SK-N-SH (cell line): ENCODE results near the gene CLCN6. TPM values are rescaled to one million over a fixed set of nuclear protein-coding genes. Genes with fewer than 3 reads are reported as not detected.

Experiments
- CTCF ChIA-PET: fragments of 300-600, 350-600 bp; formaldehyde crosslinking; extraction: SDS; loops from one replicate; lab custom pipeline; 2021; lab: Yijun Ruan, JAX
- POLR2A ChIA-PET: fragments of 350-600 bp; sonication (Branson Sonifier 250); formaldehyde crosslinking; extraction: SDS; loops from one replicate; lab custom pipeline; 2020; ENCODE audit warnings: antibody characterized with exemption, inconsistent platforms; lab: Yijun Ruan, JAX
- DNase-seq: peaks from one replicate; pipeline ENCODE4 v3.0.0; 2012
- H2AFZ ChIP-seq: fragments of 200-600 bp; sonication (generic); 2 replicates; pipeline ENCODE4 v1.8.1; 2016; ENCODE audit warnings: antibody characterized with exemption, mild to moderate bottlenecking, low read depth
- H3F3A ChIP-seq: fragments of 200-600 bp; sonication (generic); replicated peaks from 2 replicates; pipeline ENCODE3; 2016; ENCODE audit warnings: antibody characterized with exemption, mild to moderate bottlenecking; ENCODE audit not compliant: insufficient read depth
- H3K27ac ChIP-seq, 2 experiments: fragments of 200-500 bp in 1 of 2; fragments of 200-600 bp in 1 of 2; sonication (Bioruptor generic) in 1 of 2; sonication (generic), shearing (Covaris generic) in 1 of 2; 2 replicates each; pipeline versions ENCODE4 v1.5.1 to v1.6.1; 2014 to 2016; ENCODE audit warnings: low read depth in 2 of 2, inconsistent platforms in 1 of 2, low read length in 1 of 2, mild to moderate bottlenecking in 1 of 2, mixed read lengths in 1 of 2
- H3K27me3 ChIP-seq: fragments of 200-600 bp; sonication (generic), shearing (Covaris generic); 2 replicates; pipeline ENCODE4 v1.6.1; 2016; ENCODE audit warnings: mixed run types; ENCODE audit not compliant: insufficient read depth
- H3K36me3 ChIP-seq, 2 experiments: fragments of 200-500 bp in 1 of 2; fragments of 200-600 bp in 1 of 2; sonication (Bioruptor generic) in 1 of 2; sonication (generic) in 1 of 2; replicated peaks in 1 of 2; 2 replicates each; pipeline versions ENCODE3 to v1.5.1; 2014 to 2016; ENCODE audit warnings: low read length in 1 of 2, mild to moderate bottlenecking in 1 of 2; ENCODE audit not compliant: insufficient read depth in 2 of 2, control insufficient read depth in 1 of 2
- H3K4me1 ChIP-seq, 2 experiments: fragments of 200-500 bp in 1 of 2; fragments of 200-600 bp in 1 of 2; sonication (Bioruptor generic) in 1 of 2; sonication (generic), shearing (Covaris generic) in 1 of 2; 2 replicates each; pipeline versions ENCODE4 v1.5.1 to v1.6.1; 2014 to 2016; ENCODE audit warnings: low read depth in 1 of 2, low read length in 1 of 2, mixed run types in 1 of 2; ENCODE audit not compliant: insufficient read depth in 2 of 2, control insufficient read depth in 1 of 2
- H3K4me2 ChIP-seq: fragments of 200-600 bp; sonication (generic), shearing (Covaris generic); 2 replicates; pipeline ENCODE4 v1.6.1; 2017; ENCODE audit warnings: mixed run types
- H3K4me3 ChIP-seq, 2 experiments: fragments of 200-500 bp in 1 of 2; fragments of 200-600 bp in 1 of 2; sonication (Bioruptor generic) in 1 of 2; sonication (generic), shearing (Covaris generic) in 1 of 2; 2 replicates each; pipeline versions ENCODE4 v1.5.1 to v1.8.1; 2014 to 2016; ENCODE audit warnings: low read depth in 2 of 2, inconsistent platforms in 1 of 2, low read length in 1 of 2, mild to moderate bottlenecking in 1 of 2, mixed read lengths in 1 of 2, moderate library complexity in 1 of 2
- H3K79me2 ChIP-seq: fragments of 200-600 bp; sonication (generic); 2 replicates; pipeline ENCODE4 v1.8.1; 2017; ENCODE audit warnings: mild to moderate bottlenecking; ENCODE audit not compliant: insufficient read depth
- H3K9ac ChIP-seq: fragments of 200-600 bp; sonication (generic); 2 replicates; pipeline ENCODE4 v1.6.1; 2017; ENCODE audit warnings: mixed run types
- H3K9me2 ChIP-seq: fragments of 200-600 bp; sonication (generic); 2 replicates; pipeline ENCODE4 v1.6.1; 2017; ENCODE audit warnings: mixed run types
- H3K9me3 ChIP-seq: fragments of 200-600 bp; sonication (generic); 2 replicates; pipeline ENCODE4 v1.6.1; 2017; ENCODE audit warnings: mixed run types, mild to moderate bottlenecking, moderate library complexity
- H4K20me1 ChIP-seq: fragments of 200-600 bp; sonication (generic); 2 replicates; pipeline ENCODE4 v1.6.1; 2017; ENCODE audit warnings: mild to moderate bottlenecking, mixed run types; ENCODE audit not compliant: insufficient read depth
- ELF1 ChIP-seq: IDR thresholded peaks from 2 replicates; pipeline ENCODE4 v1.4.0; 2012
- FOXM1 ChIP-seq: IDR thresholded peaks from 2 replicates; pipeline ENCODE4 v1.4.0; 2012; ENCODE audit warnings: low read depth, mild to moderate bottlenecking
- GABPA ChIP-seq: IDR thresholded peaks from 2 replicates; pipeline ENCODE4 v1.4.0; 2012; ENCODE audit warnings: low read depth, mild to moderate bottlenecking
- NRF1 ChIP-seq: IDR thresholded peaks from 2 replicates; pipeline ENCODE4 v1.6.1; 2012; ENCODE audit warnings: low read depth, mild to moderate bottlenecking, low read length
- RAD21 ChIP-seq: IDR thresholded peaks from 2 replicates; pipeline ENCODE4 v1.6.1; 2012; ENCODE audit warnings: mild to moderate bottlenecking, low read length
- RFX5 ChIP-seq: IDR thresholded peaks from 2 replicates; pipeline ENCODE4 v1.6.1; 2012; ENCODE audit warnings: mild to moderate bottlenecking, improper control_type of control experiment, low read length
- SIN3A ChIP-seq: IDR thresholded peaks from 2 replicates; pipeline ENCODE4 v1.6.1; 2012; ENCODE audit warnings: low read depth, mild to moderate bottlenecking, low read length, moderate library complexity, borderline replicate concordance
- TEAD4 ChIP-seq: IDR thresholded peaks from 2 replicates; pipeline ENCODE4 v1.4.0; 2012; ENCODE audit warnings: mild to moderate bottlenecking, borderline replicate concordance; ENCODE audit not compliant: insufficient read depth
- YY1 ChIP-seq: IDR thresholded peaks from 2 replicates; pipeline ENCODE4 v1.4.0; 2012; ENCODE audit warnings: low read depth, mild to moderate bottlenecking
- WGBS: methylation state at CpG from one replicate; pipeline ENCODE4 v1.1.6; 2017; ENCODE audit warnings: low lambda C conversion rate; 5-methylcytosine and 5-hydroxymethylcytosine counted together
- polyA plus RNA-seq, 3 experiments: library from polyadenylated mRNA; depleted of rRNA; stranded (reverse); fragments of >200 nt; gene quantifications; 2 replicates each; pipeline ENCODE4 v1.2.3, GENCODE V29; 2012
- TF ChIP-seq, protein P1 (sequence below): IDR thresholded peaks from 2 replicates; pipeline ENCODE4 v1.4.0; 2012; ENCODE audit warnings: low read depth, borderline replicate concordance
- TF ChIP-seq, protein P2 (sequence below): IDR thresholded peaks from 2 replicates; pipeline ENCODE4 v1.6.1; 2012; ENCODE audit warnings: mild to moderate bottlenecking, low read depth, low read length, moderate library complexity

CLCN6 gene
- polyA plus RNA-seq, 1 of the 3 experiments (the other 2 are of a cell fraction): 7.4 TPM

GRCh38 chr1:11855430-11855829 is 49.4 kb downstream of the CLCN6 start:
- Histone ChIP-seq H3F3A (no peaks in the 10 kb centered on the region), H3K4me3 (no peak overlapping the region), H3K9ac (no peak overlapping the region), H4K20me1 (no peaks in the 10 kb centered on the region), H3K79me2 (no peaks in the 10 kb centered on the region), H3K4me1 (peaks cover 0 to 3% of the 10 kb centered on the region in 2 experiments; a peak in 1 of 4 replicates), H2AFZ (no peak overlapping the region), H3K9me3 (no peaks in the 10 kb centered on the region), H3K27ac (no peak overlapping the region), H3K4me2 (no peak overlapping the region), H3K9me2 (no peaks in the 10 kb centered on the region), H3K27me3 (peaks cover 5% of the 10 kb centered on the region; the same call in 1 of the 2 replicates), H3K36me3 (no peaks in the 10 kb centered on the region)
- ChIA-PET CTCF (no interaction called here), POLR2A (no interaction called here)
- TF ChIP-seq GABPA: no peak
- TF ChIP-seq TEAD4: no peak
- no peak for TF ChIP-seq RFX5
- no peak for TF ChIP-seq RAD21
- no peak for TF ChIP-seq YY1
- no peak for TF ChIP-seq ELF1
- no peak for TF ChIP-seq SIN3A
- WGBS: 63% methylated on average over 8 of the region's 8 CpGs
- no peak for DNase-seq

DNA sequence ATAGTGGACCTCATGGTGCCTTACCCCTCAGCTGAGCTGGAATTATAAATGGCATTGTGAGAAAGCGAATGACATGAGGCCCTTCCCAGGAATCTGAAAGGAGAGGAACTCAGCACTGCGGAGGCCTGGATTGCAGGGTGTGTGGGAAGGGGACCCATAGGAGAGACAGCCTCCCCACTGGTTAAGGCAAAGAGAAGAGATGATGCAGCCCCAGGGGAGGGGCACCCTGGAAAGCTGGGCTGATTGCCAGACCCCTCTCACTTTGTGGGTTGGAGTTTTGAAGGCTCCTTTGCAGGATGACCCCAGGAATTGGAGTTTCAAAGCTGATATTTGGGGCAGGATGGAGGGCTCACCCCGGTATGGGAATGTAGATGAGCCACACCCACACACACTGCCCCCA is 50.7 kb downstream of the CLCN6 start:
- H3K79me2 ChIP-seq: no peaks in the 10 kb centered on the region
- no peak overlapping the region for H3K9ac ChIP-seq
- 78% methylated on average over 3 of the region's 3 CpGs for WGBS
- ChIA-PET CTCF (interaction anchor here (1.2 kb wide), 1 partner anchor 18 kb away, joined by 5 read pairs; no protein-coding TSS in a partner anchor), POLR2A (no interaction called here)
- no peak overlapping the region for H3K4me2 ChIP-seq
- H4K20me1 ChIP-seq: no peaks in the 10 kb centered on the region
- H2AFZ ChIP-seq: no peak overlapping the region
- H3K4me1 ChIP-seq: peaks cover 0 to 5% of the 10 kb centered on the region in 2 experiments; a peak in 1 of 4 replicates
- H3K9me2 ChIP-seq: no peaks in the 10 kb centered on the region
- H3K36me3 ChIP-seq: no peaks in the 10 kb centered on the region
- H3K27ac ChIP-seq: no peak overlapping the region
- H3K9me3 ChIP-seq: no peaks in the 10 kb centered on the region
- H3F3A ChIP-seq: no peaks in the 10 kb centered on the region
- no peak overlapping the region for H3K4me3 ChIP-seq
- no peak for DNase-seq
- TF ChIP-seq, protein P1, sequence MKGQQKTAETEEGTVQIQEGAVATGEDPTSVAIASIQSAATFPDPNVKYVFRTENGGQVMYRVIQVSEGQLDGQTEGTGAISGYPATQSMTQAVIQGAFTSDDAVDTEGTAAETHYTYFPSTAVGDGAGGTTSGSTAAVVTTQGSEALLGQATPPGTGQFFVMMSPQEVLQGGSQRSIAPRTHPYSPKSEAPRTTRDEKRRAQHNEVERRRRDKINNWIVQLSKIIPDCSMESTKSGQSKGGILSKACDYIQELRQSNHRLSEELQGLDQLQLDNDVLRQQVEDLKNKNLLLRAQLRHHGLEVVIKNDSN: no peak
- H3K27me3 ChIP-seq: peaks cover 5% of the 10 kb centered on the region; the same call in 1 of the 2 replicates

- Histone ChIP-seq H3K9me2 (no peaks in the 10 kb centered on the region), H3K79me2 (no peaks in the 10 kb centered on the region), H4K20me1 (no peaks in the 10 kb centered on the region), H3K9me3 (no peaks in the 10 kb centered on the region), H3K4me2 (no peak overlapping the region), H3K27ac (no peak overlapping the region), H3K4me3 (no peak overlapping the region), H3K9ac (no peak overlapping the region), H3K36me3 (no peaks in the 10 kb centered on the region), H3F3A (no peaks in the 10 kb centered on the region), H3K4me1 (peaks cover 0 to 5% of the 10 kb centered on the region in 2 experiments; a peak in 1 of 4 replicates), H3K27me3 (peaks cover 5% of the 10 kb centered on the region; the same call in 1 of the 2 replicates), H2AFZ (no peak overlapping the region)
- ChIA-PET CTCF (interaction anchor here (1.2 kb wide), 1 partner anchor 19 kb away, joined by 5 read pairs; no protein-coding TSS in a partner anchor), POLR2A (no interaction called here)
- TF ChIP-seq NRF1 (no peak), YY1 (no peak), FOXM1 (no peak)
- TF ChIP-seq, protein P2, sequence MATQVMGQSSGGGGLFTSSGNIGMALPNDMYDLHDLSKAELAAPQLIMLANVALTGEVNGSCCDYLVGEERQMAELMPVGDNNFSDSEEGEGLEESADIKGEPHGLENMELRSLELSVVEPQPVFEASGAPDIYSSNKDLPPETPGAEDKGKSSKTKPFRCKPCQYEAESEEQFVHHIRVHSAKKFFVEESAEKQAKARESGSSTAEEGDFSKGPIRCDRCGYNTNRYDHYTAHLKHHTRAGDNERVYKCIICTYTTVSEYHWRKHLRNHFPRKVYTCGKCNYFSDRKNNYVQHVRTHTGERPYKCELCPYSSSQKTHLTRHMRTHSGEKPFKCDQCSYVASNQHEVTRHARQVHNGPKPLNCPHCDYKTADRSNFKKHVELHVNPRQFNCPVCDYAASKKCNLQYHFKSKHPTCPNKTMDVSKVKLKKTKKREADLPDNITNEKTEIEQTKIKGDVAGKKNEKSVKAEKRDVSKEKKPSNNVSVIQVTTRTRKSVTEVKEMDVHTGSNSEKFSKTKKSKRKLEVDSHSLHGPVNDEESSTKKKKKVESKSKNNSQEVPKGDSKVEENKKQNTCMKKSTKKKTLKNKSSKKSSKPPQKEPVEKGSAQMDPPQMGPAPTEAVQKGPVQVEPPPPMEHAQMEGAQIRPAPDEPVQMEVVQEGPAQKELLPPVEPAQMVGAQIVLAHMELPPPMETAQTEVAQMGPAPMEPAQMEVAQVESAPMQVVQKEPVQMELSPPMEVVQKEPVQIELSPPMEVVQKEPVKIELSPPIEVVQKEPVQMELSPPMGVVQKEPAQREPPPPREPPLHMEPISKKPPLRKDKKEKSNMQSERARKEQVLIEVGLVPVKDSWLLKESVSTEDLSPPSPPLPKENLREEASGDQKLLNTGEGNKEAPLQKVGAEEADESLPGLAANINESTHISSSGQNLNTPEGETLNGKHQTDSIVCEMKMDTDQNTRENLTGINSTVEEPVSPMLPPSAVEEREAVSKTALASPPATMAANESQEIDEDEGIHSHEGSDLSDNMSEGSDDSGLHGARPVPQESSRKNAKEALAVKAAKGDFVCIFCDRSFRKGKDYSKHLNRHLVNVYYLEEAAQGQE: no peak
- WGBS: 55% methylated on average over 10 of the region's 10 CpGs
- DNase-seq: no peak
Measured at GRCh38 chr1:11857164-11857851, 51.3 kb downstream of the CLCN6 start.
